K562 (cell line): Measurements from ENCODE around the gene NAV2. TPM values are rescaled to one million over a fixed set of nuclear protein-coding genes. Genes with fewer than 3 reads are reported as not detected.

ENCODE experiments used
- ATAC-seq: fragments of 200-7000 bp; cut with Tn5 transposase; 3 replicates; pipeline ENCODE4 v1.9.1; 2020; ENCODE audit warnings: moderate library complexity
- BruUV-seq: library from RNA; stranded (reverse); fragments of 400-500 nt; replicated peaks from 2 replicates; lab custom pipeline; 2021; lab: Mats Ljungman, UMichigan
- CTCF ChIA-PET: fragments of 300-600 bp; formaldehyde crosslinking; extraction: SDS; loops from one replicate; lab custom pipeline; 2021; ENCODE audit warnings: low intra/inter-chr PET ratio; lab: Yijun Ruan, JAX
- POLR2A ChIA-PET: fragments of 300-600, 350-650 bp; sonication (Branson Sonifier 250); formaldehyde crosslinking; extraction: SDS; loops from one replicate; lab custom pipeline; 2021; ENCODE audit warnings: antibody characterized with exemption, inconsistent platforms; lab: Yijun Ruan, JAX
- DNase-seq, 4 experiments: peaks; one replicate each; pipeline versions ENCODE4 v3.0.0 to v3.0.0-alpha.2; 2011 to 2018; ENCODE audit warnings: low spot score in 3 of 4, mixed read lengths in 3 of 4; ENCODE audit errors: extremely low read depth in 1 of 4
- FAIRE-seq: peaks from 2 replicates; lab custom pipeline; 2011; peaks lifted over from hg19 to GRCh38; lab: Jason Lieb, UNC
- H2AFZ ChIP-seq: 2 replicates; pipeline ENCODE4 v1.6.0; 2011; ENCODE audit warnings: low read depth, low read length, control low read depth, inconsistent platforms
- H3K27ac ChIP-seq: fragments of 200-600 bp; 3 replicates; pipeline ENCODE4 v1.8.0; 2011; ENCODE audit warnings: low read depth, mild to moderate bottlenecking, control low read depth, inconsistent platforms, low read length, moderate library complexity, mixed read lengths; ENCODE audit errors: extremely low read depth
- H3K27me3 ChIP-seq, 2 experiments: fragments of 300-600 bp in 1 of 2; 2 replicates in 1 of 2; 3 replicates in 1 of 2; pipeline versions ENCODE4 v1.6.0 to v1.8.0; 2011; ENCODE audit warnings: inconsistent platforms in 2 of 2, low read length in 2 of 2, mild to moderate bottlenecking in 1 of 2, mixed read lengths in 1 of 2, moderate library complexity in 1 of 2; ENCODE audit not compliant: control insufficient read depth in 2 of 2, insufficient read depth in 2 of 2
- H3K36me3 ChIP-seq: fragments of 300-600 bp; 3 replicates; pipeline ENCODE4 v1.8.0; 2011; ENCODE audit warnings: mild to moderate bottlenecking, low read length, inconsistent platforms; ENCODE audit not compliant: control insufficient read depth, insufficient read depth
- H3K4me1 ChIP-seq, 2 experiments: fragments of 200-600 bp in 1 of 2; replicated peaks in 1 of 2; 2 replicates in 1 of 2; 3 replicates in 1 of 2; pipeline versions ENCODE4 v1.5.1 to v1.8.0; 2011; ENCODE audit warnings: inconsistent platforms in 2 of 2, low read length in 2 of 2, mild to moderate bottlenecking in 1 of 2, mixed read lengths in 1 of 2, moderate library complexity in 1 of 2; ENCODE audit not compliant: control insufficient read depth in 2 of 2, insufficient read depth in 2 of 2
- H3K4me2 ChIP-seq: 2 replicates; pipeline ENCODE4 v1.6.1; 2011; ENCODE audit warnings: low read length, control low read depth, inconsistent platforms, mixed read lengths; ENCODE audit not compliant: insufficient read depth
- H3K4me3 ChIP-seq: fragments of 200-600 bp; sonication (generic), shearing (Covaris generic); 2 replicates; pipeline ENCODE4 v1.5.1; 2016; ENCODE audit warnings: control low read depth, inconsistent platforms
- H3K79me2 ChIP-seq: fragments of 200-600 bp; 3 replicates; pipeline ENCODE4 v1.8.0; 2011; ENCODE audit warnings: low read length, inconsistent platforms; ENCODE audit not compliant: control insufficient read depth, insufficient read depth
- H3K9ac ChIP-seq, 2 experiments: 2 replicates each; pipeline versions ENCODE4 v1.6.0 to v1.6.1; 2011; ENCODE audit warnings: low read depth in 2 of 2, low read length in 2 of 2, control low read depth in 1 of 2, inconsistent platforms in 1 of 2, mild to moderate bottlenecking in 1 of 2, mixed read lengths in 1 of 2; ENCODE audit not compliant: insufficient read depth in 1 of 2
- H3K9me1 ChIP-seq: one replicate; pipeline ENCODE4 v1.6.0; 2011; ENCODE audit warnings: inconsistent platforms, mild to moderate bottlenecking, low read length, moderate library complexity; ENCODE audit not compliant: control insufficient read depth, insufficient read depth
- H3K9me3 ChIP-seq: replicated peaks from 2 replicates; pipeline ENCODE4 v1.5.1; 2011; ENCODE audit warnings: low read depth, low read length, inconsistent platforms; ENCODE audit not compliant: control insufficient read depth, insufficient read depth
- H4K20me1 ChIP-seq: replicated peaks from 2 replicates; pipeline ENCODE4 v1.6.1; 2011; ENCODE audit warnings: low read length, inconsistent platforms, mixed read lengths; ENCODE audit not compliant: control insufficient read depth, insufficient read depth
- FOSL1 ChIP-seq: fragments of 200-800 bp; sonication (Bioruptor generic); conservative IDR thresholded peaks from 2 replicates; pipeline ENCODE4 v1.6.1; 2016; ENCODE audit warnings: missing genetic modification characterization, missing compliant biosample characterization
- FOXJ2 ChIP-seq: fragments of 200-800 bp; sonication (Bioruptor generic); IDR thresholded peaks from 2 replicates; pipeline ENCODE4 v1.6.1; 2016; ENCODE audit warnings: missing genetic modification characterization, missing compliant biosample characterization
- HDAC2 ChIP-seq: fragments of 450-650 bp; IDR thresholded peaks from 2 replicates; pipeline ENCODE4 v1.6.1; 2016; ENCODE audit warnings: mild to moderate bottlenecking
- IRF2 ChIP-seq: sonication (generic); formaldehyde crosslinking; IDR thresholded peaks from 2 replicates; pipeline ENCODE4 v1.8.1; 2022; ENCODE audit warnings: mild to moderate bottlenecking, missing genetic modification reagents
- ZNF212 ChIP-seq: fragments of 450-650 bp; formaldehyde crosslinking; IDR thresholded peaks from 2 replicates; pipeline ENCODE4 v1.4.0; 2020; ENCODE audit warnings: mild to moderate bottlenecking
- WGBS: fragments of 100-300 bp; shearing (Covaris generic); methylation state at CpG from one replicate; pipeline ENCODE4 v1.1.6; 2016; ENCODE audit warnings: low coverage, mixed read lengths; ENCODE audit not compliant: insufficient coverage; ENCODE audit errors: missing lambda C conversion rate; 5-methylcytosine and 5-hydroxymethylcytosine counted together
- in situ Hi-C: fragments of 300-500 bp; cut with MboI; formaldehyde crosslinking; loops from 4 replicates; pipeline ENCODE4 v1.15.0; 2018; ENCODE audit warnings: inconsistent platforms, mixed read lengths
- intact Hi-C: fragments of 100-400 bp; cut with micrococcal nuclease; formaldehyde crosslinking; loops from 2 replicates; pipeline ENCODE4 v1.14.2; 2022
- polyA plus RNA-seq, 8 experiments: library from polyadenylated mRNA; depleted of rRNA in 4 of 8; stranded (reverse) in 5 of 8; unstranded in 3 of 8; fragments of >200 nt; fragmentation: Nextera tagmentation in 2 of 8; fragmentation: Illumina TruSeq in 1 of 8; extraction: Ambion mirVana in 2 of 8; extraction: Trizol in 1 of 8; gene quantifications; 2 replicates each; pipeline versions ENCODE4 v1.2.1 to v1.2.3, GENCODE V29; 2011 to 2014; ENCODE audit warnings: inconsistent platforms in 1 of 8, missing spikeins in 1 of 8
- total RNA-seq, 7 experiments: library from RNA; depleted of rRNA in 6 of 7; stranded (reverse); fragments of >200 nt in 6 of 7; fragmentation: Illumina TruSeq in 2 of 7; extraction: Trizol in 2 of 7; gene quantifications; 2 replicates each; pipeline versions ENCODE4 v1.2.1 to v1.2.3, GENCODE V29; 2011 to 2021; ENCODE audit warnings: low replicate concordance in 1 of 7
- TF ChIP-seq, protein P1 (sequence below): fragments of 450-650 bp; IDR thresholded peaks from 2 replicates; pipeline ENCODE4 v1.6.1; 2018; ENCODE audit not compliant: partially characterized antibody
- TF ChIP-seq, protein P2 (sequence below): fragments of 450-650 bp; IDR thresholded peaks from 2 replicates; pipeline ENCODE4 v1.6.1; 2016; ENCODE audit warnings: borderline replicate concordance

Gene NAV2
- total and polyA plus RNA-seq, 9 of the 15 experiments (the other 6 are each of a cell fraction or from before 2014, with no cell fraction given), result 0.03 to 0.35 (median 0.05) TPM

DNA sequence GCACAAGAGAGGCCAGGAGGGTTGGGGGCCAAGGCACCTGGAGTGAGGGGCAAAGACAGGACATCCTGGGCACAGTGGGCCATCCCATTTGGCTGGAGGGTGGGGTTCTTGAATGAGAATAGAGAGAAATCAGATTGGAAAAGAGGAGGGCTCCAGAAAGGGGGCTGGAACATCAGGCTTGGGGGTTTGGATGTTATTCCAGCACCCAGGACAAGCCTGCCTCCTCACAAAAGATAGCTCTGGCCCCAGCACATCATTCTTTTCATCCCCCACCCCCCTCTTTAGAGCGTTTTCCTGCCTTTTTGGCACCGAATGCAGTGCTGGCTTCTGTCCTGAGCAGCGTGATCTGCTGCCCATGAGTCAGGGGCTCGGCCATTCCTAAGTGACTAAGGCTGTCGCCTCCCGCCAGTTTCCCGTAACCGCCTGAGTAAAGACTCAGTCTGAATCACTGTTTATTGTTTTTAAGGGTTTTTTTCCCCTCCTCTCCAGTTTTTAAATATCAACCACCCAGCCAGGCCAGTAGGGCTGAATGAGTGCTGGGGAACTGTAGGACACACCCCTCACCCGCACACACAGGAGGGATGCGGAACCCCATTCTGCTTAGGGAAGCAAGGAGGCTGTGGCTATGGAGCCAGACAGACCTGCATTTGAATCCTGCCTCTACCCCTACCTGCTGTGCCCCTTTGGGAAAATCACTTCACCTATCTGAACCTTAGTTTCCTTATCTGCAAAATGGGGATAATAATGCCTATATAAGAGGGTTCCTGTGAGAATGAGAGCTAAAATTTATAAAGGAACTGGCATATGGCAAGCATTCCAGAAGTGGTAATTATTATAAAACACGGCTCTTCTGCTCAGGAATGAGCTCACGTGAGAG lies 32.4 kb upstream of the NAV2 start:
- ChIA-PET CTCF (no interaction called here), POLR2A (no interaction called here)
- no peak for TF ChIP-seq ZNF212
- TF ChIP-seq FOSL1 (tag), result peak; percentile 65
- TF ChIP-seq, protein P1, sequence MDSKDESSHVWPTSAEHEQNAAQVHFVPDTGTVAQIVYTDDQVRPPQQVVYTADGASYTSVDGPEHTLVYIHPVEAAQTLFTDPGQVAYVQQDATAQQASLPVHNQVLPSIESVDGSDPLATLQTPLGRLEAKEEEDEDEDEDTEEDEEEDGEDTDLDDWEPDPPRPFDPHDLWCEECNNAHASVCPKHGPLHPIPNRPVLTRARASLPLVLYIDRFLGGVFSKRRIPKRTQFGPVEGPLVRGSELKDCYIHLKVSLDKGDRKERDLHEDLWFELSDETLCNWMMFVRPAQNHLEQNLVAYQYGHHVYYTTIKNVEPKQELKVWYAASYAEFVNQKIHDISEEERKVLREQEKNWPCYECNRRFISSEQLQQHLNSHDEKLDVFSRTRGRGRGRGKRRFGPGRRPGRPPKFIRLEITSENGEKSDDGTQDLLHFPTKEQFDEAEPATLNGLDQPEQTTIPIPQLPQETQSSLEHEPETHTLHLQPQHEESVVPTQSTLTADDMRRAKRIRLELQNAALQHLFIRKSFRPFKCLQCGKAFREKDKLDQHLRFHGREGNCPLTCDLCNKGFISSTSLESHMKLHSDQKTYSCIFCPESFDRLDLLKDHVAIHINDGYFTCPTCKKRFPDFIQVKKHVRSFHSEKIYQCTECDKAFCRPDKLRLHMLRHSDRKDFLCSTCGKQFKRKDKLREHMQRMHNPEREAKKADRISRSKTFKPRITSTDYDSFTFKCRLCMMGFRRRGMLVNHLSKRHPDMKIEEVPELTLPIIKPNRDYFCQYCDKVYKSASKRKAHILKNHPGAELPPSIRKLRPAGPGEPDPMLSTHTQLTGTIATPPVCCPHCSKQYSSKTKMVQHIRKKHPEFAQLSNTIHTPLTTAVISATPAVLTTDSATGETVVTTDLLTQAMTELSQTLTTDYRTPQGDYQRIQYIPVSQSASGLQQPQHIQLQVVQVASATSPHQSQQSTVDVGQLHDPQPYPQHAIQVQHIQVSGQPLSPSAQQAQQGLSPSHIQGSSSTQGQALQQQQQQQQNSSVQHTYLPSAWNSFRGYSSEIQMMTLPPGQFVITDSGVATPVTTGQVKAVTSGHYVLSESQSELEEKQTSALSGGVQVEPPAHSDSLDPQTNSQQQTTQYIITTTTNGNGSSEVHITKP, result peak; percentile 92
- TF ChIP-seq IRF2 (CRISPR knock-in tag), result no peak
- TF ChIP-seq, protein P2, sequence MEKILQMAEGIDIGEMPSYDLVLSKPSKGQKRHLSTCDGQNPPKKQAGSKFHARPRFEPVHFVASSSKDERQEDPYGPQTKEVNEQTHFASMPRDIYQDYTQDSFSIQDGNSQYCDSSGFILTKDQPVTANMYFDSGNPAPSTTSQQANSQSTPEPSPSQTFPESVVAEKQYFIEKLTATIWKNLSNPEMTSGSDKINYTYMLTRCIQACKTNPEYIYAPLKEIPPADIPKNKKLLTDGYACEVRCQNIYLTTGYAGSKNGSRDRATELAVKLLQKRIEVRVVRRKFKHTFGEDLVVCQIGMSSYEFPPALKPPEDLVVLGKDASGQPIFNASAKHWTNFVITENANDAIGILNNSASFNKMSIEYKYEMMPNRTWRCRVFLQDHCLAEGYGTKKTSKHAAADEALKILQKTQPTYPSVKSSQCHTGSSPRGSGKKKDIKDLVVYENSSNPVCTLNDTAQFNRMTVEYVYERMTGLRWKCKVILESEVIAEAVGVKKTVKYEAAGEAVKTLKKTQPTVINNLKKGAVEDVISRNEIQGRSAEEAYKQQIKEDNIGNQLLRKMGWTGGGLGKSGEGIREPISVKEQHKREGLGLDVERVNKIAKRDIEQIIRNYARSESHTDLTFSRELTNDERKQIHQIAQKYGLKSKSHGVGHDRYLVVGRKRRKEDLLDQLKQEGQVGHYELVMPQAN, result no peak
- TF ChIP-seq HDAC2, result no peak
- no peak for TF ChIP-seq FOXJ2 (tag)
- Histone ChIP-seq H2AFZ (no peak overlapping the region), H3K79me2 (no peaks in the 10 kb centered on the region), H3K4me2 (no peak overlapping the region), H3K4me3 (no peak overlapping the region), H3K36me3 (no peaks in the 10 kb centered on the region), H3K4me1 (no peaks in the 10 kb centered on the region; a peak in 1 of 5 replicates), H4K20me1 (no peaks in the 10 kb centered on the region), H3K9me3 (no peaks in the 10 kb centered on the region), H3K9me1 (no peaks in the 10 kb centered on the region), H3K27me3 (peaks cover 5 to 34% of the 10 kb centered on the region in 2 experiments), H3K9ac (no peak overlapping the region), H3K27ac (no peak overlapping the region)
- in situ Hi-C loops (no loop called here), intact Hi-C loops (no loop called here)
- WGBS, result 2% methylated on average over 12 of the region's 12 CpGs
- no TSS peak for BruUV-seq
- ATAC-seq (no peak; the same call in 2 of the 3 replicates), FAIRE-seq (no peak), DNase-seq (no peak)
